ENCODE measurements around the gene RTP2.

RTP2 gene

DNA sequence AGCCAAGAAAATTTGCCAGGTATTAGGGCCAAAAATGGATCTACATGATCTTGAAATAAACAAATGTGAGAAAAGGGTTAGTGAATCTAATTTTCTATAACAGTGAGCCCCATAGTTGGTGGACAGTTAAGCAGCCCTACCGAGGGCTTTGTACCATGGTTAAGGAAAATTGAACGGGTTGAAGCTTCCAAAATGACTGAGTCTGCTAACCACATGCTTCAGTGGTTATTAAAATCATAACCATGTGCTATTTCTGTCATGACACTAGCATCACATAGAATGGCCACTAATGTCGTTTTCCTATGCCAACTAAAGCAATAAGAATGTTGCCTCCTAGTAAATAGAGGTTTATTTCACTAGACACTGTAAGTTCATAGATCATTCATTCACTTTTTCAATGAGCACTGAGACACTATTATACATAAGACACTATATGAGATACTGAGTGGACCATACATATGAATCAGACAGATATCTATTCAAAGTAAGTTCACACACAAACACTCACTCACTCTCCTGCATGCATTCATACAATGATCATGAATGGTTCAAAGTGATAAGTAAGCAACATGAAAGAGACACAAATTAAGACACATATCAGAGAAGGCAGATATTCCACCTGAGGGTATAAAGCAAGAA is 36.5 kb downstream of the RTP2 start:
- no peak for DNase-seq

DNA sequence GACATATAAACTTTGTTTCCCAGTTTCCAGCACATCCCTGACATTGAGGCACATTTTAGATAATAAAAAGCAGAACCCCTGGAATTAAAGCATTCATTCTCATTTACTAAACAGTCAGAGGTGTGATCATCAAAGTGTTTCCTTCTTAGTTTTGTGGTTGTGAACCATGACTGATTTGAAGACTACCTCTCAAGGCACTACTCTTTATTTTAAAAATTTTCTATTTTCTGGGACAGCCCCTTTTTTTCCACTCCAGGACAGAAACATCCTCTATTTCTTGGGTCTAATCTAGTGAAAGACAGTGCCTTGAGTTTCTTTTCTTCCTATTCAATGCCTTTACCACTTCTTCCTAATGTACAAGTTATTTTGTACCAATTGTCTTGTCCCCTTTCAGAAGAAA is 37.3 kb downstream of the RTP2 start:
- DNase-seq = no peak

DNA sequence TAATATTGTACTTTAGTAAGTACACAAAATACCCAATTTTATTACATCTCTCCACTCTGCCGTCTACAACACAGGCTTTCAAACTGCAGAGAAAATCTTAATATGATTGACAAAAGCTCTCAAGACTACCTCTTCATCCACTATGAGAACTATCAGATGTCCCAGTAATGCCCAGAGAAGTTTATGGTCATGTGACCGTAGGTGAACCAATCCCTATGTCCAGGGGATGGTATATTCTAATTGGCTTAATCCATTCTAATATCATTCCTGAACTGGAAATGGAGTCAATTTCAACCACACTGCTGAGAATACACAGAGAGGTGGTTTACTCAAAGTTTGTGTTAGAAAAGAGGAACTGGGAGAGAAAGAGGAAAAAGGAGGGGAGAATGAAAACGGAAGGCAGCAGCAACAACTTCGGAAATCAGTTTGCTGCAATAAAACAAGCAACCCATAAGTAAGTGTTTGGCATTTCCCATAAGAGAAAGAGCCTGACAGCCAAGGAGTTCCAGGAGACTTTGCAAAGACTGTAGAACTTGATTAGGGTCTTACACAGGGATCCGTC is 39.4 kb downstream of the RTP2 start:
- no peak for DNase-seq

DNA sequence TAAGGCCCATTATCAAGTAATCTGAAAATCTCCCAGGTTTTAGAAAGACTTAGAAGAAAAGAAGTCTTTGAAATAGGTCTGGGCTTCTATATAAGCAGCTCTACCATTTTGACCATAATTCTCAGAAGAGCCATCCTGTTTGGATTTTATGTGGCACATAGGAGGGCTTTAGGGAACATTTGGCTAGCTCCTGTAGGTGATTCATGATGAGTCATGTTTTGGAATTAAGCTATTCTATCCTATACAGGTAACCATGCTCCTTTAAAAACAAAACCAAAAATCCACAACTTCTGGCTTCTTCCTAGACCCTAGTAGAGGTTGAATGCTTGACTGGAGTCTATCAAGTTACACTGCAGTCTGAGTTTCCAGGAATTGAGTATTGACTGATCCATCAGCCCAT is 41.1 kb downstream of the RTP2 start:
- DNase-seq = no peak

DNA sequence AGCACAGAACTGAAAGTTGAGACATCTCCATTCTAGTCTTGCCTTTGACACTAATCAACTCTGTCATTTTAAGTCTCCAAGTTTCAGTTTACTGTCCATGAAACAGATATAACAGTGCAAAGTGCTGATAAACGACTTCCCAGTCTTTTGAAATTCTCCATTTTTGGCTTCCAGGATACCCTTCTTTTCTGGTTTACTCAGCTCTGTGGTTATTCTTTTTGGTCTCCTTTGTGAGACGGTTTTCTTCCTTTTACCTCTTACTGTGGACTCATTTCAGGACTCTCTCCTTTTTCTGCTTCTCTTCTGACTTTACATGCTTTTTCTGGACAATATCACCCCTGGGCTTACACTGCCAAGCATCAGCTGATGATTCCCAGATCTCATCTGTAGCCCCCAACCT is 51.1 kb downstream of the RTP2 start:
- DNase-seq = no peak
